CD8-positive, alpha-beta memory T cell (primary cell): Measurements from ENCODE around the gene SOCS2. TPM values are rescaled to one million over a fixed set of nuclear protein-coding genes. Genes with fewer than 3 reads are reported as not detected.
"Not testable (repeated sequence)": the region's sequence is repeated elsewhere in the genome, so short reads cannot be mapped to it uniquely, and the experiment has no call there.

Experiments
- CTCF ChIA-PET: fragments of 350-600 bp; sonication (Branson Sonifier 250); formaldehyde crosslinking; loops from one replicate; lab custom pipeline; 2021; ENCODE audit warnings: antibody characterized with exemption; lab: Charles Lee
- POLR2A ChIA-PET: fragments of 350-600 bp; sonication (Branson Sonifier 250); formaldehyde crosslinking; loops from one replicate; lab custom pipeline; 2021; ENCODE audit warnings: antibody characterized with exemption; lab: Charles Lee
- DNase-seq, 5 donors: peaks; one replicate each; pipeline versions ENCODE4 v3.0.0 to v3.0.0-alpha.2; 2020 to 2022; ENCODE audit warnings: mixed read lengths in 1 of 5
- H3K27ac ChIP-seq: one replicate; pipeline ENCODE4 v1.7.0; 2013; ENCODE audit warnings: low read depth, mild to moderate bottlenecking, low read length, moderate library complexity
- H3K27me3 ChIP-seq: 2 replicates; pipeline ENCODE4 v1.7.0; 2013; ENCODE audit warnings: low read length, mild to moderate bottlenecking; ENCODE audit not compliant: insufficient read depth, poor library complexity, severe bottlenecking
- H3K36me3 ChIP-seq: 2 replicates; pipeline ENCODE4 v1.7.0; 2013; ENCODE audit warnings: mild to moderate bottlenecking, low read length, moderate library complexity; ENCODE audit not compliant: insufficient read depth
- H3K4me1 ChIP-seq: 2 replicates; pipeline ENCODE4 v1.7.0; 2013; ENCODE audit warnings: mild to moderate bottlenecking, low read length, moderate library complexity; ENCODE audit not compliant: insufficient read depth
- H3K4me3 ChIP-seq: 2 replicates; pipeline ENCODE4 v1.7.0; 2013; ENCODE audit warnings: mild to moderate bottlenecking, low read length
- H3K9me3 ChIP-seq: 2 replicates; pipeline ENCODE4 v1.7.0; 2013; ENCODE audit warnings: mild to moderate bottlenecking, low read length
- H3K27ac Mint-ChIP-seq, 8 donors: one replicate each; pipeline ENCODE4 v1.8.0; 2020 to 2021; ENCODE audit warnings: mixed read lengths in 8 of 8, mild to moderate bottlenecking in 6 of 8, inconsistent platforms in 3 of 8, moderate library complexity in 3 of 8
- H3K27me3 Mint-ChIP-seq, 2 donors: one replicate each; pipeline ENCODE4 v1.8.0; 2020 to 2021; ENCODE audit warnings: mixed read lengths in 2 of 2, mild to moderate bottlenecking in 1 of 2, moderate library complexity in 1 of 2
- H3K36me3 Mint-ChIP-seq, 3 donors: one replicate each; pipeline ENCODE4 v1.8.0; 2020 to 2021; ENCODE audit warnings: mixed read lengths in 3 of 3, inconsistent platforms in 1 of 3, mild to moderate bottlenecking in 1 of 3
- H3K4me1 Mint-ChIP-seq, 3 donors: one replicate each; pipeline ENCODE4 v1.8.0; 2020 to 2021; ENCODE audit warnings: mixed read lengths in 3 of 3, inconsistent platforms in 1 of 3, mild to moderate bottlenecking in 1 of 3
- H3K4me3 Mint-ChIP-seq, 7 donors: one replicate each; pipeline ENCODE4 v1.8.0; 2020 to 2021; ENCODE audit warnings: mixed read lengths in 7 of 7, mild to moderate bottlenecking in 6 of 7, moderate library complexity in 4 of 7, inconsistent platforms in 2 of 7
- H3K9me3 Mint-ChIP-seq, 5 donors: one replicate each; pipeline ENCODE4 v1.8.0; 2020 to 2022; ENCODE audit warnings: mixed read lengths in 5 of 5, mild to moderate bottlenecking in 3 of 5, moderate library complexity in 2 of 5, inconsistent platforms in 1 of 5
- polyA plus RNA-seq: library from polyadenylated mRNA; unstranded; fragments of 300-500 nt; fragmentation: Illumina TruSeq; gene quantifications from one replicate; pipeline ENCODE4 v1.2.3, GENCODE V29; 2021
- total RNA-seq, 2 experiments: library from RNA; stranded (reverse); gene quantifications; one replicate each; pipeline ENCODE4 v1.2.3, GENCODE V29; 2021

Gene SOCS2
- total and polyA plus RNA-seq, 3 experiments from 2014 or later = 11.6 to 21.7 (median 12.9) TPM

DNA sequence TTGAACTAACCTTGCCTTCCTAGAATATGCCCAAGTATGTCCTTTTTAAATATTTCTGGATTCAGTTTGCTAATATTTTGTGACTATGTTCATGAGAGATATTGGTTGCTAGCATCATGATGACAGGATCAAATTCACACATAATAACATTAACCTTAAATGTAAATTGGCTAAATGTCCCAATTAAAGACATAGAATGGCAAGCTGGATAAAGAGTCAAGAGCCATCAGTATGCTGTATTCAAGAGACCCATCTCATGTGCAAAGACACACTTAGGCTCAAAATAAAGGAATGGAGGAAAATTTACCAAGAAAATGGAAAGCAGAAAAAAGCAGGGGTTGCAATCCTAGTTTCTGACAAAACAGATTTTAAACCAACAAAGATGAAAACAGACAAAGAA lies 14.6 kb upstream of the SOCS2 start:
- H3K36me3 Mint-ChIP-seq = peaks cover 4 to 53% (median 6%) of the 10 kb centered on the region in 3 donors
- H3K4me1 Mint-ChIP-seq = not testable (repeated sequence)

DNA sequence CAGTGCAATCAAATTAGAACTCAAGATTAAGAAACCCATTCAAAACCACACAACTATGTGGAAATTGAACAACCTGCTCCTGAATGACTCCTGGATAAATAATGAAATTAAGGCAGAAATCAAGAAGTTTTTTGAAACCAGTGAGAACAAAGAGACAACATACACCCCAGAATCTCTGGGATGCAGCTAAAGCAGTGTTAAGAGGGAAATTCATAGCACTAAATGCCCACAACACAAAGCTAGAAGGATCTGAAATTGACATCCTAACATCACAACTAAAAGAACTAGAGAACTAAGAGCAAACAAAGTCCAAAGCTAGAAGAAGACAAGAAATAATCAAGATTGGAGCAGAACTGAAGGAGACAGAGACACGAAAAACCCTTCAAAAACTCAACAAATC lies 13.8 kb upstream of the SOCS2 start:
- Mint-ChIP-seq H3K9me3 (peaks cover 5 to 17% (median 13%) of the 10 kb centered on the region in 5 donors), H3K36me3 (peaks cover 3 to 49% (median 6%) of the 10 kb centered on the region in 3 donors)
- POLR2A ChIA-PET, H3K27ac ChIP-seq, H3K9me3 ChIP-seq, H3K27me3 Mint-ChIP-seq, H3K27ac Mint-ChIP-seq, H3K4me3 Mint-ChIP-seq, H3K36me3 ChIP-seq, H3K4me1 ChIP-seq, H3K4me1 Mint-ChIP-seq, H3K4me3 ChIP-seq, H3K27me3 ChIP-seq, DNase-seq: not testable (repeated sequence)
- CTCF ChIA-PET = interaction anchor here (1.1 to 2.4 kb wide), 3 partner anchors 11 to 543 kb away, joined by 3 to 6 read pairs (median 3); no protein-coding TSS in a partner anchor

More for the DNA sequence above, 14.6 kb upstream of the SOCS2 start:
- H3K4me3 Mint-ChIP-seq, H3K27me3 ChIP-seq, DNase-seq, H3K4me3 ChIP-seq, H3K4me1 ChIP-seq, H3K27me3 Mint-ChIP-seq, H3K9me3 ChIP-seq, H3K27ac Mint-ChIP-seq, H3K36me3 ChIP-seq, POLR2A ChIA-PET, H3K27ac ChIP-seq: not testable (repeated sequence)
- CTCF ChIA-PET = interaction anchor here (2.4 kb wide), 1 partner anchor 11 kb away, joined by 6 read pairs; no protein-coding TSS in a partner anchor
- peaks cover 5 to 17% (median 13%) of the 10 kb centered on the region in 5 donors for H3K9me3 Mint-ChIP-seq

- peaks cover under 1 to 1% (median under 1%) of the 10 kb centered on the region in 5 donors for H3K9me3 Mint-ChIP-seq
- H3K36me3 Mint-ChIP-seq = peaks cover under 1 to 30% (median 2%) of the 10 kb centered on the region in 3 donors
- H3K4me3 Mint-ChIP-seq = peak overlapping the region in 1 of 7 donors; percentile 47
- no peaks in the 10 kb centered on the region for H3K27me3 ChIP-seq
- ChIA-PET POLR2A (no interaction called here), CTCF (interaction anchor here (0.9 kb wide), 1 partner anchor 538 kb away, joined by 3 read pairs; no protein-coding TSS in a partner anchor)
- no peak for DNase-seq
- H3K27me3 Mint-ChIP-seq = peaks cover 0 to 3% of the 10 kb centered on the region in 2 donors
- no peak overlapping the region for H3K4me3 ChIP-seq
- H3K9me3 ChIP-seq = no peaks in the 10 kb centered on the region
- peaks cover under 1% of the 10 kb centered on the region for H3K4me1 ChIP-seq
- H3K36me3 ChIP-seq = no peaks in the 10 kb centered on the region
- H3K27ac ChIP-seq = no peak overlapping the region
- no peak overlapping the region for H3K27ac Mint-ChIP-seq
- peaks cover 2 to 10% (median 5%) of the 10 kb centered on the region in 3 donors for H3K4me1 Mint-ChIP-seq
These were observed 8.5 kb upstream of the SOCS2 start for GRCh38 chr12:93563807-93564538.

DNA sequence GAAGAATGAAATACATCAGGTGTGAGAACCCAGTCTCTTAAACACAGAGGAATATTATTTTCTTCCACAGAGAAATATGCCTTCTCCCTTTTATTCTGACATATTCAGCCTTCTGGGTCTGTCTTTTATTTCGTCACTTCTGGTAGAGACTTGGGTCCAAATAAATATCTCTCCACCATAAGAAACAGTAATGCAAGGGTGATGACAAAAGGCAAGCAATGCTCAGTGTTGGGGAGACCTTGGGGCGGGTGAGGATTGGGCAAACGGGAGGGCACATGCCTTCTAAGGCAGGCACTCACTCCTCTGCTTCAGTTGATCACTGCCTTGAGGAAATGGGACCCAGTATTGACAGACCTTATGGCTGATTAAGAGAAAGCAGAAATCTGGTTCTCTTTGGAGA lies 6.7 kb upstream of the SOCS2 start:
- peaks cover 2 to 13% (median 12%) of the 10 kb centered on the region in 3 donors for H3K4me1 Mint-ChIP-seq
- H3K9me3 ChIP-seq = no peaks in the 10 kb centered on the region
- H3K27ac Mint-ChIP-seq = no peak overlapping the region
- H3K27me3 ChIP-seq = no peaks in the 10 kb centered on the region
- CTCF ChIA-PET = interaction anchor here (0.8 to 1.7 kb wide), 2 partner anchors 63 to 536 kb away, joined by 3 to 4 read pairs; no protein-coding TSS in a partner anchor
- H3K9me3 Mint-ChIP-seq = no peaks in the 10 kb centered on the region
- H3K27ac ChIP-seq = no peak overlapping the region
- POLR2A ChIA-PET = no interaction called here
- peaks cover 0 to 3% of the 10 kb centered on the region in 2 donors for H3K27me3 Mint-ChIP-seq
- no peak overlapping the region for H3K4me3 Mint-ChIP-seq
- peaks cover 2 to 16% (median 2%) of the 10 kb centered on the region in 3 donors for H3K36me3 Mint-ChIP-seq
- H3K4me1 ChIP-seq = peaks cover 4% of the 10 kb centered on the region
- DNase-seq = no peak
- H3K4me3 ChIP-seq = no peak overlapping the region
- no peaks in the 10 kb centered on the region for H3K36me3 ChIP-seq

- H3K4me3 Mint-ChIP-seq = no peak overlapping the region
- H3K4me1 ChIP-seq = peaks cover 4% of the 10 kb centered on the region
- H3K36me3 ChIP-seq = no peaks in the 10 kb centered on the region
- H3K4me3 ChIP-seq = no peak overlapping the region
- no peak for DNase-seq
- H3K27me3 Mint-ChIP-seq = peaks cover 0 to under 1% of the 10 kb centered on the region in 2 donors
- no peaks in the 10 kb centered on the region for H3K9me3 ChIP-seq
- no peak overlapping the region for H3K27ac ChIP-seq
- H3K36me3 Mint-ChIP-seq = peaks cover 2 to 5% (median 2%) of the 10 kb centered on the region in 3 donors
- ChIA-PET CTCF (interaction anchor here (1.7 to 8.6 kb wide), 2 partner anchors 64 to 535 kb away, joined by 4 to 141 read pairs; no protein-coding TSS in a partner anchor), POLR2A (no interaction called here)
- H3K27ac Mint-ChIP-seq = peak overlapping the region in 1 of 8 donors; percentile 43
- no peaks in the 10 kb centered on the region for H3K9me3 Mint-ChIP-seq
- H3K4me1 Mint-ChIP-seq = peaks cover 2 to 15% (median 13%) of the 10 kb centered on the region in 3 donors
- no peaks in the 10 kb centered on the region for H3K27me3 ChIP-seq
These were observed 5.3 kb upstream of the SOCS2 start for GRCh38 chr12:93567174-93567573.

DNA sequence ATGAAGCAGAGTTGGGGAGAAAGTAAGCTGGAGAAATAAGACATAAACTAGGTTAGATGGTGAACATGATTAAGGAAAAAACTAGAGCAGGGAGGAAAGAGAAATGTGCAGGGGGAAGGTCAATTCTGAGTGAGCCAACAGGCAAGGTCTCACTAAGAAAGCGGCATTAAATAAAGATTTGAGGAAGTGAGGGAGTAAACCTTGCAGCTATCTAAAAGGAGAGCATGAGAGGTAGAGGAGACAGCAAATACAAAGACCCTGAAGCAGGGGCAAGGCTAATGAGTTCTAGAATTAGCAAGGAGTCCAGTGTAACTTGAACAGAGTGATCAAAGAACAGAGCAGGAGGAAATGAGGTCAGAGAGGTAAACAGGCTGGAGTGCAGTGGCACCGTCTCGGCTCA lies 4.4 kb upstream of the SOCS2 start:
- Mint-ChIP-seq H3K9me3 (no peaks in the 10 kb centered on the region), H3K4me3 (peak overlapping the region in 4 of 7 donors; percentile 1 to 66 (median 44)), H3K36me3 (peaks cover 2 to 4% (median 3%) of the 10 kb centered on the region in 3 donors), H3K4me1 (peaks cover 10 to 24% (median 22%) of the 10 kb centered on the region in 3 donors), H3K27ac (peak overlapping the region in 4 of 8 donors; percentile 3 to 85 (median 34)), H3K27me3 (peaks cover 4 to 5% of the 10 kb centered on the region in 2 donors)
- no peaks in the 10 kb centered on the region for H3K27me3 ChIP-seq
- no peak for DNase-seq
- no peaks in the 10 kb centered on the region for H3K36me3 ChIP-seq
- no peak overlapping the region for H3K4me3 ChIP-seq
- no peak overlapping the region for H3K27ac ChIP-seq
- ChIA-PET POLR2A (no interaction called here), CTCF (interaction anchor here (8.6 kb wide), 1 partner anchor 534 kb away, joined by 141 read pairs; no protein-coding TSS in a partner anchor)
- H3K4me1 ChIP-seq = peaks cover 13% of the 10 kb centered on the region
- H3K9me3 ChIP-seq = no peaks in the 10 kb centered on the region

GRCh38 chr12:93569301-93569655 lies 3.2 kb upstream of the SOCS2 start:
- no peaks in the 10 kb centered on the region for H3K9me3 ChIP-seq
- peaks cover 4 to 5% of the 10 kb centered on the region in 2 donors for H3K27me3 Mint-ChIP-seq
- peaks cover 16 to 32% (median 30%) of the 10 kb centered on the region in 3 donors for H3K4me1 Mint-ChIP-seq
- H3K27me3 ChIP-seq = no peaks in the 10 kb centered on the region
- H3K4me3 Mint-ChIP-seq = peak overlapping the region; percentile 91 to 97 (median 95)
- no peak for DNase-seq
- H3K36me3 Mint-ChIP-seq = peaks cover 2 to 4% (median 3%) of the 10 kb centered on the region in 3 donors
- H3K27ac ChIP-seq = peak overlapping the region; percentile 83
- ChIA-PET POLR2A (interaction anchor here (1.0 to 1.4 kb wide), 2 partner anchors 108 to 533 kb away, joined by 4 to 7 read pairs; partner anchors contain the start of gene CRADD), CTCF (interaction anchor here (0.7 to 8.6 kb wide), 18 partner anchors 10 to 597 kb away, joined by 3 to 141 read pairs (median 4); no protein-coding TSS in a partner anchor)
- H3K27ac Mint-ChIP-seq = peak overlapping the region in 7 of 8 donors; percentile 90 to 98 (median 94)
- peaks cover 14% of the 10 kb centered on the region for H3K4me1 ChIP-seq
- H3K36me3 ChIP-seq = no peaks in the 10 kb centered on the region
- H3K4me3 ChIP-seq = peak overlapping the region; percentile 90
- no peaks in the 10 kb centered on the region for H3K9me3 Mint-ChIP-seq
